Measurements from ENCODE around the gene FN1.
A peak's percentile ranks its signal among the peaks of the same experiment; 100 is the strongest.

FN1 gene

GRCh38 chr2:215439404-215439803 lies 3.5 kb upstream of the FN1 start:
- H3F3A ChIP-seq (ENCODE audit: insufficient read depth, low read length), result 0 out of 2 replicates have a peak, but pooled peaks cover 7% of the 10 kb centered on the region
- TF ChIP-seq EZH2phosphoT487 (IDR thresholded peaks at IDR 0.05; ENCODE audit: low read length), result no peak
- no peak for TF ChIP-seq EZH2 (optimal IDR thresholded peaks at IDR 0.05; ENCODE audit: low read depth, low read length)
- no peak for TF ChIP-seq CTCF (IDR thresholded peaks at IDR 0.05; ENCODE audit: low read length)

GRCh38 chr2:215437614-215438013 lies 1.7 kb upstream of the FN1 start:
- no peaks in the 10 kb centered on the region for H3K9me3 ChIP-seq (replicated peaks; ENCODE audit: insufficient read depth, low read length)
- no peak for TF ChIP-seq EZH2phosphoT487 (IDR thresholded peaks at IDR 0.05; ENCODE audit: low read length)
- no peak for TF ChIP-seq CTCF (IDR thresholded peaks at IDR 0.05; ENCODE audit: low read length)
- TF ChIP-seq EZH2 (optimal IDR thresholded peaks at IDR 0.05; ENCODE audit: low read depth, low read length), result no peak
- no peak for DNase-seq
- H4K20me1 ChIP-seq (ENCODE audit: insufficient read depth, low read length), result no peaks in the 10 kb centered on the region
- no peak overlapping the region for H3K27ac ChIP-seq (ENCODE audit: low read length)
- H3K4me3 ChIP-seq (ENCODE audit: low read length), result no peak overlapping the region
- H3K9ac ChIP-seq (ENCODE audit: low read length), result no peak overlapping the region
- no peaks in the 10 kb centered on the region for H3K9me2 ChIP-seq (replicated peaks; ENCODE audit: insufficient read depth, low read length)
- H2AFZ ChIP-seq (ENCODE audit: low read length), result no peak overlapping the region
- no peaks in the 10 kb centered on the region for H3K79me2 ChIP-seq (ENCODE audit: low read length)
- peaks cover 16% of the 10 kb centered on the region for H3K4me1 ChIP-seq (ENCODE audit: low read length)
- H3F3A ChIP-seq (ENCODE audit: insufficient read depth, low read length), result 0 out of 2 replicates have a peak, but pooled peaks cover 7% of the 10 kb centered on the region
- H3K36me3 ChIP-seq (replicated peaks; ENCODE audit: insufficient read depth, low read length), result no peaks in the 10 kb centered on the region
- H3K4me2 ChIP-seq (ENCODE audit: low read depth, low read length), result no peak overlapping the region
- H3K27me3 ChIP-seq (replicated peaks; ENCODE audit: insufficient read depth, low read length), result peaks cover 25% of the 10 kb centered on the region

More at GRCh38 chr2:215439404-215439803, 3.5 kb upstream of the FN1 start:
- H3K9me2 ChIP-seq (replicated peaks; ENCODE audit: insufficient read depth, low read length), result no peaks in the 10 kb centered on the region
- DNase-seq, result no peak
- no peak overlapping the region for H3K4me3 ChIP-seq (ENCODE audit: low read length)
- H3K4me2 ChIP-seq (ENCODE audit: low read depth, low read length), result no peak overlapping the region
- no peak overlapping the region for H3K9ac ChIP-seq (ENCODE audit: low read length)
- H3K4me1 ChIP-seq (ENCODE audit: low read length), result peaks cover 16% of the 10 kb centered on the region
- H3K9me3 ChIP-seq (replicated peaks; ENCODE audit: insufficient read depth, low read length), result no peaks in the 10 kb centered on the region
- H2AFZ ChIP-seq (ENCODE audit: low read length), result no peak overlapping the region
- no peak overlapping the region for H3K27ac ChIP-seq (ENCODE audit: low read length)
- H4K20me1 ChIP-seq (ENCODE audit: insufficient read depth, low read length), result no peaks in the 10 kb centered on the region
- H3K79me2 ChIP-seq (ENCODE audit: low read length), result no peaks in the 10 kb centered on the region
- H3K27me3 ChIP-seq (replicated peaks; ENCODE audit: insufficient read depth, low read length), result peaks cover 25% of the 10 kb centered on the region
- no peaks in the 10 kb centered on the region for H3K36me3 ChIP-seq (replicated peaks; ENCODE audit: insufficient read depth, low read length)

- H3K9me3 ChIP-seq (replicated peaks; ENCODE audit: insufficient read depth, low read length), result no peaks in the 10 kb centered on the region
- peak overlapping the region; percentile 18; the same call in 1 of the 2 replicates for H3K9ac ChIP-seq (ENCODE audit: low read length)
- no peaks in the 10 kb centered on the region for H3K79me2 ChIP-seq (ENCODE audit: low read length)
- H3K4me2 ChIP-seq (ENCODE audit: low read depth, low read length), result peak overlapping the region; percentile 61
- H3K4me3 ChIP-seq (ENCODE audit: low read length), result peak overlapping the region; percentile 56
- peak; percentile 26 for DNase-seq
- peaks cover 25% of the 10 kb centered on the region for H3K27me3 ChIP-seq (replicated peaks; ENCODE audit: insufficient read depth, low read length)
- H3K27ac ChIP-seq (ENCODE audit: low read length), result no peak overlapping the region
- H4K20me1 ChIP-seq (ENCODE audit: insufficient read depth, low read length), result no peaks in the 10 kb centered on the region
- H3K9me2 ChIP-seq (replicated peaks; ENCODE audit: insufficient read depth, low read length), result no peaks in the 10 kb centered on the region
- H2AFZ ChIP-seq (ENCODE audit: low read length), result peak overlapping the region; percentile 34
- H3F3A ChIP-seq (ENCODE audit: insufficient read depth, low read length), result 0 out of 2 replicates have a peak, but pooled peaks cover 7% of the 10 kb centered on the region
- TF ChIP-seq EZH2phosphoT487 (IDR thresholded peaks at IDR 0.05; ENCODE audit: low read length), result no peak
- TF ChIP-seq CTCF (IDR thresholded peaks at IDR 0.05; ENCODE audit: low read length), result no peak
- no peak for TF ChIP-seq EZH2 (optimal IDR thresholded peaks at IDR 0.05; ENCODE audit: low read depth, low read length)
- no peaks in the 10 kb centered on the region for H3K36me3 ChIP-seq (replicated peaks; ENCODE audit: insufficient read depth, low read length)
- peaks cover 16% of the 10 kb centered on the region for H3K4me1 ChIP-seq (ENCODE audit: low read length)
Measured at GRCh38 chr2:215436705-215437565, 1.1 kb upstream of the FN1 start.
